Parathyroid adenoma (tissue), 2 donors: ENCODE results near the gene ZMYM3.

ENCODE experiments used
- H2AFZ ChIP-seq: fragments of 300-600 bp; sonication (generic); one replicate; pipeline ENCODE4 v1.7.0; 2017; ENCODE audit warnings: antibody characterized with exemption, mild to moderate bottlenecking
- H3K27ac ChIP-seq: fragments of 300-600 bp; sonication (generic); one replicate; pipeline ENCODE4 v1.7.0; 2017
- H3K27me3 ChIP-seq: fragments of 300-600 bp; sonication (generic); one replicate; pipeline ENCODE4 v1.7.0; 2017; ENCODE audit warnings: low read length; ENCODE audit not compliant: control insufficient read depth, insufficient read depth
- H3K36me3 ChIP-seq: fragments of 300-600 bp; sonication (generic); one replicate; pipeline ENCODE4 v1.7.0; 2017; ENCODE audit warnings: low read length; ENCODE audit not compliant: control insufficient read depth, insufficient read depth
- H3K4me1 ChIP-seq: fragments of 300-600 bp; sonication (generic); one replicate; pipeline ENCODE4 v1.7.0; 2017; ENCODE audit warnings: control low read depth
- H3K4me2 ChIP-seq: fragments of 300-600 bp; sonication (generic); one replicate; pipeline ENCODE4 v1.7.0; 2017; ENCODE audit warnings: low read length
- H3K4me3 ChIP-seq: fragments of 300-600 bp; sonication (generic); one replicate; pipeline ENCODE4 v1.7.0; 2017; ENCODE audit warnings: low read depth, low read length
- H3K79me2 ChIP-seq: fragments of 300-600 bp; sonication (generic); one replicate; pipeline ENCODE4 v1.7.0; 2017; ENCODE audit warnings: control low read depth
- H3K9ac ChIP-seq: fragments of 300-600 bp; sonication (generic); one replicate; pipeline ENCODE4 v1.7.0; 2017; ENCODE audit warnings: mild to moderate bottlenecking
- H3K9me3 ChIP-seq: fragments of 300-600 bp; sonication (generic); one replicate; pipeline ENCODE4 v1.7.0; 2017; ENCODE audit warnings: low read length; ENCODE audit not compliant: control insufficient read depth
- TF ChIP-seq, protein P1 (sequence below): fragments of 300-600 bp; sonication (generic); IDR thresholded peaks from one replicate; pipeline ENCODE4 v1.7.0; 2017; ENCODE audit warnings: antibody characterized with exemption, mild to moderate bottlenecking
- donor health status: primary hyperparathyroidism.

Gene ZMYM3

DNA sequence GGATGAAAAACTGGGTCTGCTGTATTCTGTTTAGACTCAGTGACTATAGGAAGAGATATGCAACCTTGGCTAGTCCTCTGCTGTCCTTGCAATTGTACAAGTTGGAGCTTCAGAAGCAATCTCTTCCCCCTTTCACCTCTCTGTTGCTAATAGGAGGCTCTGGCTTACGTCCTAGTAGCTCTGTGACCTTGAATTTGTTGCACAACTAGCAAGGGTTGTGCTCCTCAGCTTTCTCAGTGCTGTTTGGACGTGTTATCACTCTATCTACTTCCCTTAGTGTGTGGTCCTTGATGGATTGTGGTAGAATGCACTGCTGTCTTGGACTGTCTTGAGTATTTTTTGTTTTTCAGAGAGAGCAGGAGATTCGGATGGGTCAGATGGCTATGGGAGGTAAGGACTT is 44.2 kb upstream of the ZMYM3 start:
- Histone ChIP-seq H2AFZ (no peak overlapping the region), H3K9ac (no peak overlapping the region), H3K27ac (no peak overlapping the region), H3K36me3 (no peaks in the 10 kb centered on the region), H3K4me1 (no peaks in the 10 kb centered on the region), H3K4me3 (no peak overlapping the region), H3K27me3 (no peaks in the 10 kb centered on the region), H3K9me3 (no peaks in the 10 kb centered on the region), H3K4me2 (no peak overlapping the region), H3K79me2 (no peaks in the 10 kb centered on the region)
- TF ChIP-seq, protein P1, sequence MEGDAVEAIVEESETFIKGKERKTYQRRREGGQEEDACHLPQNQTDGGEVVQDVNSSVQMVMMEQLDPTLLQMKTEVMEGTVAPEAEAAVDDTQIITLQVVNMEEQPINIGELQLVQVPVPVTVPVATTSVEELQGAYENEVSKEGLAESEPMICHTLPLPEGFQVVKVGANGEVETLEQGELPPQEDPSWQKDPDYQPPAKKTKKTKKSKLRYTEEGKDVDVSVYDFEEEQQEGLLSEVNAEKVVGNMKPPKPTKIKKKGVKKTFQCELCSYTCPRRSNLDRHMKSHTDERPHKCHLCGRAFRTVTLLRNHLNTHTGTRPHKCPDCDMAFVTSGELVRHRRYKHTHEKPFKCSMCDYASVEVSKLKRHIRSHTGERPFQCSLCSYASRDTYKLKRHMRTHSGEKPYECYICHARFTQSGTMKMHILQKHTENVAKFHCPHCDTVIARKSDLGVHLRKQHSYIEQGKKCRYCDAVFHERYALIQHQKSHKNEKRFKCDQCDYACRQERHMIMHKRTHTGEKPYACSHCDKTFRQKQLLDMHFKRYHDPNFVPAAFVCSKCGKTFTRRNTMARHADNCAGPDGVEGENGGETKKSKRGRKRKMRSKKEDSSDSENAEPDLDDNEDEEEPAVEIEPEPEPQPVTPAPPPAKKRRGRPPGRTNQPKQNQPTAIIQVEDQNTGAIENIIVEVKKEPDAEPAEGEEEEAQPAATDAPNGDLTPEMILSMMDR: no peak

DNA sequence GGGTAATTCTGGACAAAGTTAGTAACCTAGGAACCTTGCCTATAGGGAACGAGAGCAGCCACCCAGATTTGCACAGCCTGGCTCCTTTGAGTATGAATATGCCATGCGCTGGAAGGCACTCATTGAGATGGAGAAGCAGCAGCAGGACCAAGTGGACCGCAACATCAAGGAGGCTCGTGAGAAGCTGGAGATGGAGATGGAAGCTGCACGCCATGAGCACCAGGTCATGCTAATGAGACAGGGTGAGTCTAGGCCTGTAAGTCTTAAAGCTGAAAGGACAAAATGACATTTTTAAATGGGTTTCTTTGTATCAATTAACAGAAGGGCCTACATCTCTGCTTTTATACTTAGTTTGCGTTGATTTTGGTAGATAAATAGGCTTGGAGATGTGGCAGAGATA is 42.9 kb upstream of the ZMYM3 start:
- H2AFZ ChIP-seq: no peak overlapping the region
- no peak overlapping the region for H3K9ac ChIP-seq
- H3K4me1 ChIP-seq: no peaks in the 10 kb centered on the region
- TF ChIP-seq, protein P1: no peak
- no peaks in the 10 kb centered on the region for H3K79me2 ChIP-seq
- H3K27ac ChIP-seq: no peak overlapping the region
- no peaks in the 10 kb centered on the region for H3K36me3 ChIP-seq
- H3K4me3 ChIP-seq: no peak overlapping the region
- no peaks in the 10 kb centered on the region for H3K9me3 ChIP-seq
- H3K4me2 ChIP-seq: no peak overlapping the region
- H3K27me3 ChIP-seq: no peaks in the 10 kb centered on the region

DNA sequence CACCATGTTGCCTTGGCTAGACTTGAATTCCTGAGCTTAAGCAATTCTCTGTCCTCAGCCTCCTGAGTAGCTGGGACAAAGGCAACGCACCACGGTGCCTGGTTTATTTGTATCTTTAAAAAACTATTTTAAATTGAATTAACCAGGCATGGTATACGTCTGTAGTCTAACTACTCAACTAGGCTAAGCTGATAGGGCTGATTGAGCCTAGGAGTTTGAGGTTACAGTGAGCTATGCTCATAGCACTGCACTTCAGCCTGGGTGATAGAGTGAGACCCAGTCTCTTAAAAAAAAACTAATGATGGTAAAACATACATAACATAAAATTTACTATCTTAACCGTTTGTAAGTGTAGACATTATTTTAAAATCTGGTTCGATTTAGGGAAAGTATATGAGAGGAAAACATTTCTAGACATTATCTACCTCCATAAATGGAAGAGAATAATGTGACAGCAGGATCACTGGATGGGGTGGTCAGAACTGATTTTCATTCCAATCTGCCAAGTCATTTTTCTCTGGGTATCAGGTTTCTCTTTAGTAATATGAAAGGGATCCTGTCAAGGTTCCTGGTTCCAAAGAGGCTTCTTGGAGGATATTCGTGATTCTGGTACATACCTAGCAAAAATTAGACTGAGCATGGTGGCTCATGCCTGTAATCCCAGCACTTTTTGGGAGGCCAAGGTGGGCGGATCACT is 38.9 kb upstream of the ZMYM3 start:
- TF ChIP-seq, protein P1: no peak

DNA sequence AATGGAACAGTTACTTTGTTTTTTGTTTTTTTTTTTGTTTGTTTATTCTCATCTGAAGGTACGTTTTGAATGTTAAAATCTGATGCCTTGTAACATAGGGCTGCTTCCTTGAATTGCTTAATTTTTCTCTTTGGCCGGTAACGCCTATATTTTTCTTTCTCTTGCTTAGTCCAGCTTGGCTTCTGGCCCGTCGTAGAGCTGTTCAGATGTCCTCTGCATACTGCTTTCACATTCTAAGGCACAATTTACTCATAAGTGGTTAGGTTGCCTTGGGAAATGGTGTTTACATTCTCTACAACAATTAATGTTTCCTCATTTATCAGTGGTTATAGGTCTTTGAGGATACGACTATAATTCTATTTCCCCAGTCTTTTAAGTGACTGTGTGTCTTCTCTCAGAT is 37.4 kb upstream of the ZMYM3 start:
- TF ChIP-seq, protein P1: no peak
- H3K36me3 ChIP-seq: no peaks in the 10 kb centered on the region
- H2AFZ ChIP-seq: no peak overlapping the region
- no peak overlapping the region for H3K4me2 ChIP-seq
- no peak overlapping the region for H3K27ac ChIP-seq
- H3K27me3 ChIP-seq: no peaks in the 10 kb centered on the region
- H3K4me1 ChIP-seq: no peaks in the 10 kb centered on the region
- no peaks in the 10 kb centered on the region for H3K9me3 ChIP-seq
- H3K9ac ChIP-seq: no peak overlapping the region
- peaks cover 8% of the 10 kb centered on the region for H3K79me2 ChIP-seq
- H3K4me3 ChIP-seq: no peak overlapping the region

More for the DNA sequence above, 38.9 kb upstream of the ZMYM3 start:
- Histone ChIP-seq H3K9ac (no peak overlapping the region), H3K27me3 (no peaks in the 10 kb centered on the region), H3K27ac (no peak overlapping the region), H3K4me2 (no peak overlapping the region), H3K4me3 (no peak overlapping the region), H2AFZ (no peak overlapping the region), H3K79me2 (peaks cover 3% of the 10 kb centered on the region), H3K36me3 (no peaks in the 10 kb centered on the region), H3K4me1 (no peaks in the 10 kb centered on the region), H3K9me3 (no peaks in the 10 kb centered on the region)

DNA sequence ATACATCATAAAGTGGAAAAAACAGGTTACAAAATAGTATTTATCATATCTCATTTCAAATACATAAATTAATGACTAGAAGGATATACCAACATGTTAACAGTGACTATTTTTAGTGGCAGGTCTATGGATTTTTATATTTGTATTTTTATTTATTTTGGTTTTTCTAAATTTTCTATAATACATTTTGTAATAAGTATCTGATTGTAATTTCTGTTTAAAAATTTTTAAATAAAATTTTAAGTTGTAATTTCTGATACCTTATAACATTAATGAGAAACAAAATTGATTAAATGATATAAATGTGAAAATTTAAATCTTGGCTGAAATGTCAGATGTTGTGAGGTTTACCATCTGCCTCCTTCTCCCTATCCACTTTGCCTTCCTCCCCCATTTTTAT is 32.0 kb upstream of the ZMYM3 start:
- Histone ChIP-seq H3K79me2 (peaks cover 8% of the 10 kb centered on the region), H3K9me3 (no peaks in the 10 kb centered on the region), H2AFZ (no peak overlapping the region), H3K4me3 (no peak overlapping the region), H3K36me3 (no peaks in the 10 kb centered on the region), H3K27ac (no peak overlapping the region), H3K4me1 (no peaks in the 10 kb centered on the region), H3K9ac (no peak overlapping the region), H3K27me3 (no peaks in the 10 kb centered on the region), H3K4me2 (no peak overlapping the region)
- TF ChIP-seq, protein P1: no peak
